Astrocyte (in vitro differentiated cells and primary cell): ENCODE data around the gene WBP1L. TPM values are rescaled to one million over a fixed set of nuclear protein-coding genes. Genes with fewer than 3 reads are reported as not detected.

Experiments used
- DNase-seq: peaks from one replicate; pipeline ENCODE4 v3.0.0-alpha.2; 2010; ENCODE audit warnings: low read depth
- FAIRE-seq: peaks from 2 replicates; lab custom pipeline; 2011; peaks lifted over from hg19 to GRCh38; lab: Jason Lieb, UNC
- H2AFZ ChIP-seq: 2 replicates; pipeline ENCODE4 v1.6.0; 2012; ENCODE audit warnings: low read depth, low read length, inconsistent platforms
- H3K27ac ChIP-seq: 2 replicates; pipeline ENCODE4 v1.5.1; 2011; ENCODE audit warnings: low read depth, low read length, inconsistent platforms
- H3K27me3 ChIP-seq: 2 replicates; pipeline ENCODE4 v1.6.0; 2011; ENCODE audit warnings: low read length, inconsistent platforms; ENCODE audit not compliant: insufficient read depth
- H3K36me3 ChIP-seq: 2 replicates; pipeline ENCODE4 v1.5.1; 2011; ENCODE audit warnings: low read length, inconsistent platforms; ENCODE audit not compliant: insufficient read depth
- H3K4me1 ChIP-seq: 2 replicates; pipeline ENCODE4 v1.5.1; 2011; ENCODE audit warnings: low read length, inconsistent platforms; ENCODE audit not compliant: insufficient read depth
- H3K4me2 ChIP-seq: 2 replicates; pipeline ENCODE4 v1.6.0; 2012; ENCODE audit warnings: low read length, inconsistent platforms
- H3K4me3 ChIP-seq: 2 replicates; pipeline ENCODE4 v1.5.1; 2011; ENCODE audit warnings: low read depth, mild to moderate bottlenecking, low read length, inconsistent platforms; ENCODE audit not compliant: insufficient read depth
- H3K79me2 ChIP-seq: 2 replicates; pipeline ENCODE4 v1.6.0; 2012; ENCODE audit warnings: mild to moderate bottlenecking, low read length, inconsistent platforms; ENCODE audit not compliant: insufficient read depth
- H3K9ac ChIP-seq: 2 replicates; pipeline ENCODE4 v1.6.0; 2012; ENCODE audit warnings: mild to moderate bottlenecking, low read length, inconsistent platforms
- H3K9me3 ChIP-seq: 2 replicates; pipeline ENCODE4 v1.5.1; 2012; ENCODE audit warnings: low read depth, mild to moderate bottlenecking, low read length, inconsistent platforms; ENCODE audit not compliant: insufficient read depth
- H4K20me1 ChIP-seq: 2 replicates; pipeline ENCODE4 v1.6.0; 2012; ENCODE audit warnings: low read length, inconsistent platforms; ENCODE audit not compliant: insufficient read depth
- H3K27ac Mint-ChIP-seq: one replicate; pipeline ENCODE4 v1.8.0; 2021; ENCODE audit warnings: mild to moderate bottlenecking, mixed read lengths; ENCODE audit not compliant: unreplicated experiment
- H3K27me3 Mint-ChIP-seq: one replicate; pipeline ENCODE4 v1.8.0; 2021; ENCODE audit warnings: low read depth, mixed read lengths; ENCODE audit not compliant: unreplicated experiment
- H3K36me3 Mint-ChIP-seq: one replicate; pipeline ENCODE4 v1.8.0; 2021; ENCODE audit warnings: low read depth, mixed read lengths; ENCODE audit not compliant: unreplicated experiment
- H3K4me1 Mint-ChIP-seq: one replicate; pipeline ENCODE4 v1.8.0; 2021; ENCODE audit warnings: low read depth, mixed read lengths; ENCODE audit not compliant: unreplicated experiment
- H3K4me3 Mint-ChIP-seq: one replicate; pipeline ENCODE4 v1.8.0; 2021; ENCODE audit warnings: mild to moderate bottlenecking, moderate library complexity, mixed read lengths; ENCODE audit not compliant: unreplicated experiment
- H3K9me3 Mint-ChIP-seq: one replicate; pipeline ENCODE4 v1.8.0; 2021; ENCODE audit warnings: mild to moderate bottlenecking, mixed read lengths; ENCODE audit not compliant: unreplicated experiment
- EZH2 ChIP-seq: IDR thresholded peaks from 2 replicates; pipeline ENCODE4 v1.6.1; 2012; ENCODE audit warnings: mild to moderate bottlenecking, low read length, inconsistent platforms; ENCODE audit not compliant: insufficient read depth
- total RNA-seq: library from RNA; stranded (reverse); gene quantifications from 2 replicates; pipeline ENCODE4 v1.2.1, GENCODE V29; 2021
- TF ChIP-seq, protein P1 (sequence below): IDR thresholded peaks from 2 replicates; pipeline ENCODE4 v1.5.1; 2011; ENCODE audit warnings: low read depth, mild to moderate bottlenecking, inconsistent platforms, low read length, moderate library complexity; ENCODE audit not compliant: insufficient read depth

Gene WBP1L
- total RNA-seq, 1 donor from 2014 or later: 73.6 TPM

DNA sequence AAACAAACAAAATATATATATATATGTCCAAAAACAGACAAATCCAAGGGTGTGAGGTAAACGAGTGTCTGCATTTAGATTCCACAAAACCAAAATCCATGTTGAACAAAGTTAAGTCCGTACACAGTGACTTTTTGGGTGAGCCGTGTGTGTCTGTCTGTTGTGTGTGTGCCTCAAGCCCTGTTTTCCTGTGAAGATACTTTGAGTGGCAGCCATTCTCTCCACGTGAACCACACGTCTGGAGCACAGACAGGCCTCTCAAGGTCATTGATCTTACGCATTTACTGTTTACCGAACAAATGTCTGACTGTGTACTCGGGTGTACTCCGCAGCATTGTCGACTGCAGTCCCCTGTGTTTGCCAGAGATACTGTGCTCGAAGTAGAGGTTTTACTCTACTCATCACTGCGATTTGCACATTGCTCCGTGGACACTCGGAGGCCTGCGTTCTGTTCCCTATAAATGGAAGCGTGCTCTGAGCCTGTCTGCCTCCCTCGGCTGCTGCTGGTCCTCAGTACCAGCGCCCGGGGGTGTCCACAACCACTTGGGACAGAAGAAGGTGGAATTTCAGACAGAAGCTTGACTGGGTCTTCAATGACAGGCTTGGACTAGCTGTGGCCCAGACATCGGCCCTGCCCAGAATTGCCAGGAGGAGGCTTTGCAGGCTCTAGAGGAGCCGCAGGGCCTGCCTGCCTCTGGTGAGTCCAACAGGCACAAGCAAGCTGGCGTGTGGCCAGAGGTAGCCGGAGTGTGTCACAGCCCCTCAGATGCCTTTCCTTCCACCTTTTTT is 71.3 kb downstream of the WBP1L start:
- FAIRE-seq: no peak
- peak overlapping the region; percentile 95 for H3K27ac Mint-ChIP-seq
- Histone ChIP-seq H3K4me2 (peak overlapping the region; percentile 73), H3K4me1 (peaks cover 33% of the 10 kb centered on the region), H3K36me3 (peaks cover 20% of the 10 kb centered on the region), H3K9me3 (no peaks in the 10 kb centered on the region), H3K27me3 (no peaks in the 10 kb centered on the region), H3K4me3 (no peak overlapping the region), H3K79me2 (no peaks in the 10 kb centered on the region), H2AFZ (no peak overlapping the region), H4K20me1 (no peaks in the 10 kb centered on the region), H3K9ac (peak overlapping the region; percentile 83), H3K27ac (peak overlapping the region; percentile 95)
- H3K4me3 Mint-ChIP-seq: peak overlapping the region; percentile 34
- H3K4me1 Mint-ChIP-seq: peaks cover 28% of the 10 kb centered on the region
- TF ChIP-seq, protein P1, sequence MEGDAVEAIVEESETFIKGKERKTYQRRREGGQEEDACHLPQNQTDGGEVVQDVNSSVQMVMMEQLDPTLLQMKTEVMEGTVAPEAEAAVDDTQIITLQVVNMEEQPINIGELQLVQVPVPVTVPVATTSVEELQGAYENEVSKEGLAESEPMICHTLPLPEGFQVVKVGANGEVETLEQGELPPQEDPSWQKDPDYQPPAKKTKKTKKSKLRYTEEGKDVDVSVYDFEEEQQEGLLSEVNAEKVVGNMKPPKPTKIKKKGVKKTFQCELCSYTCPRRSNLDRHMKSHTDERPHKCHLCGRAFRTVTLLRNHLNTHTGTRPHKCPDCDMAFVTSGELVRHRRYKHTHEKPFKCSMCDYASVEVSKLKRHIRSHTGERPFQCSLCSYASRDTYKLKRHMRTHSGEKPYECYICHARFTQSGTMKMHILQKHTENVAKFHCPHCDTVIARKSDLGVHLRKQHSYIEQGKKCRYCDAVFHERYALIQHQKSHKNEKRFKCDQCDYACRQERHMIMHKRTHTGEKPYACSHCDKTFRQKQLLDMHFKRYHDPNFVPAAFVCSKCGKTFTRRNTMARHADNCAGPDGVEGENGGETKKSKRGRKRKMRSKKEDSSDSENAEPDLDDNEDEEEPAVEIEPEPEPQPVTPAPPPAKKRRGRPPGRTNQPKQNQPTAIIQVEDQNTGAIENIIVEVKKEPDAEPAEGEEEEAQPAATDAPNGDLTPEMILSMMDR: no peak
- TF ChIP-seq EZH2: no peak
- no peaks in the 10 kb centered on the region for H3K9me3 Mint-ChIP-seq
- peak; percentile 60 for DNase-seq
- no peaks in the 10 kb centered on the region for H3K27me3 Mint-ChIP-seq
- peaks cover 16% of the 10 kb centered on the region for H3K36me3 Mint-ChIP-seq

GRCh38 chr10:102815790-102816549 is 72.2 kb downstream of the WBP1L start:
- Histone ChIP-seq H3K4me2 (peak overlapping the region; percentile 73), H3K4me3 (no peak overlapping the region), H4K20me1 (no peaks in the 10 kb centered on the region), H2AFZ (peak overlapping the region; percentile 12), H3K9me3 (no peaks in the 10 kb centered on the region), H3K4me1 (peaks cover 33% of the 10 kb centered on the region), H3K27ac (peak overlapping the region; percentile 95), H3K79me2 (no peaks in the 10 kb centered on the region), H3K27me3 (no peaks in the 10 kb centered on the region), H3K9ac (peak overlapping the region; percentile 83), H3K36me3 (peaks cover 20% of the 10 kb centered on the region)
- Mint-ChIP-seq H3K9me3 (no peaks in the 10 kb centered on the region), H3K4me3 (peak overlapping the region; percentile 12), H3K27me3 (no peaks in the 10 kb centered on the region), H3K4me1 (peaks cover 28% of the 10 kb centered on the region), H3K27ac (peak overlapping the region; percentile 95), H3K36me3 (peaks cover 14% of the 10 kb centered on the region)
- no peak for TF ChIP-seq EZH2
- TF ChIP-seq, protein P1: no peak
- DNase-seq: peak; percentile 93
- peak; percentile 82 for FAIRE-seq
